Heart right ventricle (tissue), 16 donors: ENCODE results near the gene APC2. TPM values are rescaled to one million over a fixed set of nuclear protein-coding genes. Genes with fewer than 3 reads are reported as not detected.

Experiments used
- ATAC-seq, 8 donors: fragments of 200-7000 bp; cut with Tn5 transposase; one replicate each; pipeline ENCODE4 v1.9.1; 2020; ENCODE audit warnings: mild to moderate bottlenecking in 8 of 8, moderate library complexity in 8 of 8, moderate number of reproducible peaks in 1 of 8
- DNase-seq, 2 donors: peaks; one replicate each; pipeline ENCODE4 v3.0.0-alpha.2; 2020
- H3K27ac ChIP-seq, 10 donors: fragments of 200-600 bp; sonication (generic) in 2 of 10; one replicate each; pipeline versions ENCODE4 v1.5.0 to v1.8.0; 2020 to 2022; ENCODE audit warnings: mild to moderate bottlenecking in 3 of 10
- H3K27me3 ChIP-seq, 7 donors: fragments of 200-600 bp; one replicate each; pipeline ENCODE4 v1.8.0; 2021 to 2022; ENCODE audit warnings: mild to moderate bottlenecking in 2 of 7
- H3K36me3 ChIP-seq, 9 donors: fragments of 200-600 bp; sonication (generic) in 1 of 9; one replicate each; pipeline versions ENCODE4 v1.5.0 to v1.8.0; 2020 to 2022; ENCODE audit warnings: mild to moderate bottlenecking in 2 of 9
- H3K4me1 ChIP-seq, 9 donors: fragments of 200-600 bp; sonication (generic) in 1 of 9; one replicate each; pipeline versions ENCODE4 v1.5.0 to v1.8.0; 2020 to 2022; ENCODE audit warnings: mild to moderate bottlenecking in 4 of 9
- H3K4me3 ChIP-seq, 10 donors: fragments of 200-600 bp; sonication (generic) in 2 of 10; one replicate each; pipeline versions ENCODE4 v1.5.0 to v1.8.0; 2020 to 2022; ENCODE audit warnings: mild to moderate bottlenecking in 7 of 10, moderate library complexity in 2 of 10
- H3K9me3 ChIP-seq, 11 donors: fragments of 200-600 bp in 10 of 11; sonication (generic) in 2 of 11; one replicate each; pipeline versions ENCODE4 v1.5.0 to v1.8.0; 2013 to 2022; ENCODE audit warnings: mild to moderate bottlenecking in 2 of 11, control low read depth in 1 of 11, moderate library complexity in 1 of 11
- CTCF ChIP-seq, 9 donors: fragments of 200-600 bp; sonication (generic) in 2 of 9; IDR thresholded peaks; one replicate each; pipeline versions ENCODE4 v1.5.0 to v1.8.0; 2021 to 2022; ENCODE audit warnings: antibody characterized with exemption in 9 of 9, mild to moderate bottlenecking in 5 of 9, moderate library complexity in 1 of 9
- WGBS, 2 donors: extraction: QIAGEN DNeasy Blood & Tissue Kit; methylation state at CpG; one replicate each; pipeline ENCODE4 v1.1.7; 2013; ENCODE audit warnings: inconsistent platforms in 1 of 2; 5-methylcytosine and 5-hydroxymethylcytosine counted together
- intact Hi-C, 10 donors: fragments of 100-400 bp; cut with DNase I; formaldehyde crosslinking; loops; one replicate each; pipeline versions ENCODE4 v1.11.1 to v1.14.2; 2022
- polyA plus RNA-seq, 2 donors: library from polyadenylated mRNA; stranded (reverse); fragments of 200-250 nt; gene quantifications; one replicate each; pipeline ENCODE4 v1.2.3, GENCODE V29; 2013
- total RNA-seq, 10 donors: library from RNA; stranded (reverse); fragmentation: NEBNext Ultra II Directional in 3 of 10; extraction: Animal tissue kit (Norgen Biotek cat#: 25700) in 3 of 10; gene quantifications; one replicate each; pipeline versions ENCODE4 v1.2.1 to v1.2.4, GENCODE V29; 2021 to 2023
- donor health status: Arrhythmogenic right ventricular cardiomyopathy.
- donor health status: ischemic (EF 13 %, LVEDD 7.1; RV severe dilation, severe dysfunction).
- donor health status: healthy with polysubstance abuse.
- donor health status: DM: no; HTN: yes; CAD: no.
- donor health status: DM: no; HTN: no; CAD: no.
- donor health status: ischemic (EF 25% LVEDD 6.9; RV normal size, moderate dysfunction).
- donor health status: ischemic (EF 25% LVEDD 5.7; RV mildly dilated, moderate dysfunction).
- donor health status: healthy.
- donor health status: DM: yes; HTN: yes; CAD: no.
- donor health status: Ischemic cardiomyopathy.
- donor health status: ischemic (EF 35%, LVEDD 5.7; RV mildly dilated, moderate dysfunction).
- donor health status: nonischemic (EF 11% LVEDD 7.7; RV severe dilation, severe dysfunction).
- donor health status: DM: yes; HTN: yes; CAD: no.
- donor health status: PGD.
- donor health status: ischemic (EF 29% LVEDD 5.4; RV normal size, mild dysfunction).
- donor health status: nonischemic (EF 23%, LVEDD 6.1; RV moderate dilation, normal function).

The APC2 gene
- total and polyA plus RNA-seq, 12 donors, result 0.02 to 0.23 (median 0.09) TPM; not detected in 1

- Histone ChIP-seq H3K36me3 (peaks cover 0 to 24% (median 0%) of the 10 kb centered on the region in 9 donors), H3K4me1 (peaks cover 41 to 68% (median 50%) of the 10 kb centered on the region in 9 donors), H3K27ac (no peak overlapping the region), H3K9me3 (no peaks in the 10 kb centered on the region), H3K4me3 (peak overlapping the region in 6 of 10 donors; percentile 49 to 72 (median 59)), H3K27me3 (peaks cover 30 to 71% (median 55%) of the 10 kb centered on the region in 7 donors)
- TF ChIP-seq CTCF (IDR thresholded peaks at IDR 0.05), result no peak
- 30 to 31% methylated on average over 24 of the region's 24 CpGs for WGBS, 2 donors
- DNase-seq, result peak in 1 of 2 donors; percentile 17
- intact Hi-C loops, result no loop called here
- ATAC-seq, result peak in 1 of 8 donors; percentile 4
Observed at GRCh38 chr19:1471515-1472160, 21.7 kb downstream of the APC2 start.

DNA sequence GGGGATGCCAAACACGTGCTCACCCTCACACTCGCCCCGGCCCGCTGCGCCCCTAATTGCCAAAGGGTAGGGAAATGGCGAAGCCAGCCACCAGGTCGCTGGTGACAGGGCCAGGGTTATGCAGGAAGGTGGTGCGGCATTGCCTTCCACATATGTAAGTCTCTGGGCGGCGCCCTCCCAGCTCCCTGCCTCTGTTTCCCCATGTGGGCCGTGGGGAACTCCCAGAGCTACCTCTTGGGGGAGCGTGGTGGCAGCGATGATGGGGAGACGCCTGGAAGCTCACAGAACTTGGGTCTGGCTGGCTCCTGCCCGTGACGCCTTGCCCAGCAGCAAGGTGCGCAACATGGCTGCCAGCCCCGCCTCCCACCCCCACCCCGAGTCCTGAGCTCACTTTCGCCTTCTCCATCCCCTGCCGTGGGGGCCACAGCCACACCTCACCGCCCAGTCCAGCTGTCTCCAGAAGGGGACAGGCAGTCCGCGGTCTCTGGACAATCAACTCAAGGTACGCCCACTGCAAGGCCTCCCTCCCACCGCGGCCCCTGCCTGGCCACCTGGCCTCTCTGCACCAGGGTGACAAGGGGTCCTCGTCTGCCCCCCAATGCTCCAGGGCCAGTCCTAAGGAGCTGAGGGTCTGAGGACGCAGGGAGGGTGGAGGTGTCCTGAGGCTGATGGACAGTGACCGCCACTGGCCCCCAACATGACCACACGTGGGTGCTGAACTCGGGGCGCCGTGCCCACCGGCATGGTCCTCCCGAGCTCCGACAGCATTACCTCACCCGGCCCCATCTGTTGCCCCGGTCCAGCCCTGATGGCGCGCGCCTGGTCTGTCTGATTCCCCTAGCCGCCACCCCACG, 22.5 kb downstream of the APC2 start:
- no peak overlapping the region for H3K4me3 ChIP-seq
- H3K9me3 ChIP-seq, result no peaks in the 10 kb centered on the region
- no peak overlapping the region for H3K27ac ChIP-seq
- TF ChIP-seq CTCF (IDR thresholded peaks at IDR 0.05), result no peak
- intact Hi-C loops, result no loop called here
- peaks cover 23 to 63% (median 47%) of the 10 kb centered on the region in 7 donors for H3K27me3 ChIP-seq
- WGBS, 2 donors, result 49 to 59% methylated on average over 44 of the region's 44 CpGs
- ATAC-seq (no peak), DNase-seq (no peak)
- H3K4me1 ChIP-seq, result peaks cover 35 to 66% (median 45%) of the 10 kb centered on the region in 9 donors
- peaks cover 0 to 31% (median 0%) of the 10 kb centered on the region in 9 donors for H3K36me3 ChIP-seq

GRCh38 chr19:1473085-1473851, 23.3 kb downstream of the APC2 start:
- no peak overlapping the region for H3K27ac ChIP-seq
- peaks cover 29 to 66% (median 45%) of the 10 kb centered on the region in 9 donors for H3K4me1 ChIP-seq
- peak in 1 of 8 donors; percentile 6 for ATAC-seq

More at GRCh38 chr19:1473085-1473851, 23.3 kb downstream of the APC2 start:
- Histone ChIP-seq H3K27me3 (peaks cover 15 to 54% (median 39%) of the 10 kb centered on the region in 7 donors), H3K9me3 (no peaks in the 10 kb centered on the region), H3K36me3 (peaks cover 0 to 33% (median 0%) of the 10 kb centered on the region in 9 donors), H3K4me3 (no peak overlapping the region)
- intact Hi-C loops, result no loop called here
- DNase-seq, result no peak
- 71 to 74% methylated on average over 20 of the region's 20 CpGs for WGBS, 2 donors
- no peak for TF ChIP-seq CTCF (IDR thresholded peaks at IDR 0.05)
